Measurements from ENCODE around the gene WNT3A.

GRCh38 chr1:228079013-228079412 lies 72.2 kb downstream of the WNT3A start:
- TF ChIP-seq CTCF (conservative IDR thresholded peaks at IDR 0.05; ENCODE audit: low read depth, low read length) (no peak), EZH2 (IDR thresholded peaks at IDR 0.05; ENCODE audit: low read length, unreplicated experiment) (no peak), EZH2phosphoT487 (IDR thresholded peaks at IDR 0.05; ENCODE audit: borderline replicate concordance, low read length) (no peak)

All from PC-3 (cell line).